Esophagus squamous epithelium (tissue), 4 donors: Measurements from ENCODE around the gene SLC8A2.

Source experiments
- CTCF ChIP-seq, 6 experiments: fragments of 450-650 bp in 4 of 6; fragments of 200-600 bp in 2 of 6; sonication (generic) in 2 of 6; IDR thresholded peaks; one replicate each; pipeline ENCODE4 v1.5.1; 2016 to 2019; ENCODE audit warnings: antibody characterized with exemption in 6 of 6, mild to moderate bottlenecking in 4 of 6, moderate library complexity in 4 of 6
- POLR2A ChIP-seq, 4 donors: fragments of 450-650 bp; IDR thresholded peaks; one replicate each; pipeline ENCODE4 v1.6.1; 2017; ENCODE audit warnings: antibody characterized with exemption in 4 of 4, mild to moderate bottlenecking in 4 of 4, moderate library complexity in 3 of 4

GRCh38 chr19:47469719-47470118 is 2.0 kb downstream of the SLC8A2 start:
- TF ChIP-seq CTCF (IDR thresholded peaks at IDR 0.05) (no peak), POLR2A (IDR thresholded peaks at IDR 0.05) (no peak)
